Activated T-helper 17 cell treated with anti-CD3 and anti-CD28 coated beads, Interleukin-2, amount 50 U/mL, for 72 hours (primary cell): ENCODE data around the gene RFWD3. TPM values are rescaled to one million over a fixed set of nuclear protein-coding genes. Genes with fewer than 3 reads are reported as not detected.

Experiments used
- total RNA-seq, 2 donors: library from RNA; stranded (reverse); gene quantifications; one replicate each; pipeline ENCODE4 v1.2.3, GENCODE V29; 2022

Gene RFWD3
- total RNA-seq, 2 donors from 2014 or later = 71.5 to 109 TPM

Other genes starting within 250 kb of the RFWD3 start
- 1 to 10 TPM; 1.2 to 2.0 TPM for gene CLEC18B, start 245.4 kb downstream of the RFWD3 start, total RNA-seq
- 10 to 100 TPM; 62.6 to 74.1 TPM for gene GLG1, start 59.8 kb downstream of the RFWD3 start, total RNA-seq
- 10 to 100 TPM; 25.6 to 35.6 TPM for gene MLKL, start 34.0 kb upstream of the RFWD3 start, total RNA-seq
- gene FA2H, start 107.9 kb upstream of the RFWD3 start, total RNA-seq = under 1 TPM in 1 of 2 donors, not detected in 1; 0.19 TPM